ENCODE data around the gene SND1.

Gene SND1

DNA sequence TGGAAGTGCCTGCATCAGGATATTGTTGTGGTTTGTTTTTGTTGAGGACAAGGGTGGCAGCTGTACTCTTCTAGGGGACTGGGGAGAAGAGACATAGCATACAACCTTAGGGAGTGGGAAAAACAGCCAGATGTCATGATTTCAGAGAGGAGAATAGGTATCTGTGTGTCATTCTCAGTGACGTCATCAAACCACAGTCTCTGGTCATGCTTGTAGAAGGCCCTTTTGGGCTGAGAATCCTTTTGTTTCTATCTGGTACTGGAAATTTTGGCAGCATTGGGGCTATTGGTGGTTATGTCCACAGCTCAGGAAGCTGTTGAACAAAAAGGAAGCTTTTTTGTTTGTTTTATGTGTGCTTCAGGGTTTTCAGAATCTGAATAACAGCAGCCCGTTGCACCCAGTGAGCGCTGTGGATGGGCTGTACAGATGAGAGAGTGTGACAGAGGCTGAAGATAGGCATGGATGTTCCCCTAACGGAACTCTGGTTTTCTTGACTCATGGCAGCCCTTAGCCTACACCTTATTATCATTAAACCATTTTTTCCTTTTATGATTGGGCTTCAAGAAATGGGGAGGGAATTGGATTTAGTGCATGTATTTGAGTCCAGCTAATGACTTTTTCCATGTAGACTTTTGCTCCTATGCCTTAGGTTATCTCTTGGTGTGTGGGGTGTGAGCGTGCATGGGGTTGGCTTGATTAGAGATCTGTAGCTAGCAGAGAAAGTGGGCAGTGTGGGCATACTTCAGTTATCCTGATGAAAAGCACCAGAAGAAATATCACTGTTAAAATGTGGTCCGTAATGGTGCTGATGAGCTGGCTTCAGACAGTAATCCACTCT lies 65.7 kb downstream of the SND1 start:
- TF ChIP-seq, protein P1, sequence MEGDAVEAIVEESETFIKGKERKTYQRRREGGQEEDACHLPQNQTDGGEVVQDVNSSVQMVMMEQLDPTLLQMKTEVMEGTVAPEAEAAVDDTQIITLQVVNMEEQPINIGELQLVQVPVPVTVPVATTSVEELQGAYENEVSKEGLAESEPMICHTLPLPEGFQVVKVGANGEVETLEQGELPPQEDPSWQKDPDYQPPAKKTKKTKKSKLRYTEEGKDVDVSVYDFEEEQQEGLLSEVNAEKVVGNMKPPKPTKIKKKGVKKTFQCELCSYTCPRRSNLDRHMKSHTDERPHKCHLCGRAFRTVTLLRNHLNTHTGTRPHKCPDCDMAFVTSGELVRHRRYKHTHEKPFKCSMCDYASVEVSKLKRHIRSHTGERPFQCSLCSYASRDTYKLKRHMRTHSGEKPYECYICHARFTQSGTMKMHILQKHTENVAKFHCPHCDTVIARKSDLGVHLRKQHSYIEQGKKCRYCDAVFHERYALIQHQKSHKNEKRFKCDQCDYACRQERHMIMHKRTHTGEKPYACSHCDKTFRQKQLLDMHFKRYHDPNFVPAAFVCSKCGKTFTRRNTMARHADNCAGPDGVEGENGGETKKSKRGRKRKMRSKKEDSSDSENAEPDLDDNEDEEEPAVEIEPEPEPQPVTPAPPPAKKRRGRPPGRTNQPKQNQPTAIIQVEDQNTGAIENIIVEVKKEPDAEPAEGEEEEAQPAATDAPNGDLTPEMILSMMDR (IDR thresholded peaks at IDR 0.05) = no peak

DNA sequence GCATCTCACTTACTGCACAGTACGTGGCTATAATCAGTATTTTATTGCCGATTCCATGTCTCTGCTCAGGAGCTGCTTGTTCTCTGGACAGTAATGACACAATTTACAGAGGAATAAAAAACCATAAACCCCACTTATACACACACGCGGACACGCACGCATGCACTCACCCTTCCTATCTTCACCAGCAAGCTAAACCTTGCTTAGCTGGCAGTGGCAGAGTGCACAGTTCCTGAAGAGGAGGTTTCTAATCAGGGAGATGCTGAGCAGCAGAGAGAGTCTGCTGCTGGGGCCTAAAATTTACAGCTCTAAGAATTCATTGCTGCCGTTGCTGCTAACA lies 66.3 kb downstream of the SND1 start:
- TF ChIP-seq, protein P1 (IDR thresholded peaks at IDR 0.05) = no peak

DNA sequence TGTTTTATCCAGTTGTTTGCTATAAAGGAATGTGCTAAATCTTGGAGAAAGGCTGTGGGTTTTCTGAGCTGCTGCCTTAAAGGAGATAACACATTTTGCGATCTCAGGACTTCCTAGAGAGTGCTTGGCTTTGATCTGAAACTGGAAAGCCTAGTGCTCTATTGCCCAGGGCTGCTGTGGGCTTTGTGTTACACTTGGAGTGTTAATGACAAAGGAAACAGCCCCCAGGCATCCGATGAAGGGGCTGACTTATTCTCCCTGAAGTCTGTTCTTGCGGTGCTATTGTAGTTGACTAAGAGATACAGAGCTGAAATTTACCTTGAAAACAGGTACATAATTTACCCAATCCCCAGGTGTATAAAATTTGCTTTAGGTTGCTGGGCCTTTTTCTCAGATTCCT lies 74.5 kb downstream of the SND1 start:
- TF ChIP-seq, protein P1 (IDR thresholded peaks at IDR 0.05) = no peak

DNA sequence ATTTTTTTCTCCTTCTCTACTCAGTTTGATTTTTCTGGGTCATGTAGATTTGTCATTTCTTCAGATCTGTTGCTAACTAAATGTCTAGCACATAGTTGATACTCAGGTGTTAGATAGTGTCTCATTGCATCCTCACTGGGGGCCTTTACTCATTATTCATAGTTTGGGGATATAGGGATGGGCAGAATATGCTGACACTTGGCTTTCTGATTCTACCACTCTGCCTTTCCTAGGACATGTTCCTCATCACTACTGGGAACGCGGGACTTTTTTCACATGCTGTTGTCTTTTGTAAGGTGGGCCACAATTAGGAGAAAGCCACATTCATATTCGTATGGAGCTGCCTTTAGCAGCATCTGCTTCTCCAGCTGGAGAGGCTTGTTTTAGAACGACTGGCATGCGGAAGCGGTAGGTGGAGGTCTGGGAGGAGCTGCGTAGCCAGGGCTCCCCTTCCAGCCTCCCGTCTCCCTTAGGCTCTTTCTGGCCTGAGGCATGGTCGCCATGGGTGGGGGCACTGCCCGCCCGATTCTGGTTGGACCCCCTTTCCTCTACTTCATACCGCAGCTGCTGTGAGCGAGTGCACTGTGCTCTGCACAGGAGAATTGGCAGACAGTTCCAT lies 78.8 kb downstream of the SND1 start:
- TF ChIP-seq, protein P1 (IDR thresholded peaks at IDR 0.05) = no peak

DNA sequence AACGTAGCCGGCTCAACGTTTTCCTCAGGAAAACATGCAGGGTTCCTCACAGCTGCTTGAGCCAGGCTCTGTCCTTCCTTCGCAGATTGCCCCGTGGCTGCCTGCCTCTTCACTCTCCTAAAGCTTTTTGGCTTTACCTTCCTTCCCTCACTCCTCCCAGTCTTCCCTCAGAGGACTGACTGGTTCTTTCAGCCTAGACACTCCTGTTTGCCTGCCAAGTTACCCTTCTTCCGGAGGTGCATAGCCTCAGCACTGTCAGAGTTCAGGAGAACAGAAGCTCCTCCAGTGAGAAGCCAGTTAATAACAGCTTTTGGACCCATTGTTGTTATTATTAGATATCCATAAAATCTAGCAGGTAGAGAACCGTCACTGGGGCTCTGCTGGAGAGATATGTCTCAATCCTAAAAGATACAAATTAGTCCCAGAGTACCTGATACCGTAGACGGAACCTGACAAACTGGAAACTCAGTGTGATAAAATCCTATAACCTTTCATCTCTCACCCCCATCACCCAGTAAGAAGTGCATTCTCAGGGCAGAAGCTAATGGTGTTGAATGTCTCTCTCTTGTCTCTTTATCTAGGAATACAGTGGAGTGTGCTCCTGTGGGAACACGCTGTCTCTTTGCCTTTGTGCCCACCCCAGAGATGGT lies 79.6 kb downstream of the SND1 start:
- TF ChIP-seq, protein P1 (IDR thresholded peaks at IDR 0.05) = no peak

DNA sequence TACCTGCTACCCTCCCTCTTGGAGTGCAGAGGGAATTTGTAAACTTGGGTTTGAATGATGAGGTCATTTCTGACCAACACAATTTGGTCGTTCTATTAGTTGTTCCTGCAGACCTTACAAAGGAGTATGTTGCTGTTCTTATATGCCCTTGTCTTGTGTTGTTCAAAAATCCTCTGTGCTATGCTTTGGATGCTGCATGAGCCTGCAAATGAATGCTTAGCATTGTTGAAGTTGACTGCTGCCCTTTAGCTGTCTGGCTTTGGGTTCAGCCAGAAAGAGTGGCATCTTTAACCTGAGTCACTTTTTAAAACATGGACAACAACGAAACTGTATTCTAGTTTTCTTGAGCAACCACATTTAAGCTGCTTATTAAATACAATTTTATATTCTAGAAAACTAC lies 80.3 kb downstream of the SND1 start:
- TF ChIP-seq, protein P1 (IDR thresholded peaks at IDR 0.05) = no peak

DNA sequence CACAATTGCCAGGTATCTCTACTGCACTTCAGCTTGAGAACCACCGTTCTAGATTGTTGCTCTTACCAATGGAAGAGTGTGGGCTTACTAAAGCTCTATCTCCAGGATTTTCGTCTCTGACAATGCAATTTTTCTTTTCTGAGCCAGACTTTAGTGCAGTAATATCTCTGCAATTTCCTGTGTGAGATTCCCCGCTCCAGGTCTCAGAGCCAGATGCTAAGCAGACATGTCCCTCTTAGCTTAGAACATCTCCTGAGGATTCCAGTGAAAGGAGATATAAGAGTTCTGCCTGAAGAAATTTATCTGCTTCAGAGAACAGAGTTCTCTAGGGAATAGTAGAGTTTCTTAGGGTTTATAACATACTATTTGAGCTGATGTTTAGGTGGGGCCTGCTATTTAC lies 82.0 kb downstream of the SND1 start:
- TF ChIP-seq, protein P1 (IDR thresholded peaks at IDR 0.05) = no peak

Data from LNCAP (cell line).